ENCODE measurements around the gene USP24. TPM values are rescaled to one million over a fixed set of nuclear protein-coding genes. Genes with fewer than 3 reads are reported as not detected.

USP24 gene
- total RNA-seq, 1 experiment from 2014 or later = 38.5 TPM

DNA sequence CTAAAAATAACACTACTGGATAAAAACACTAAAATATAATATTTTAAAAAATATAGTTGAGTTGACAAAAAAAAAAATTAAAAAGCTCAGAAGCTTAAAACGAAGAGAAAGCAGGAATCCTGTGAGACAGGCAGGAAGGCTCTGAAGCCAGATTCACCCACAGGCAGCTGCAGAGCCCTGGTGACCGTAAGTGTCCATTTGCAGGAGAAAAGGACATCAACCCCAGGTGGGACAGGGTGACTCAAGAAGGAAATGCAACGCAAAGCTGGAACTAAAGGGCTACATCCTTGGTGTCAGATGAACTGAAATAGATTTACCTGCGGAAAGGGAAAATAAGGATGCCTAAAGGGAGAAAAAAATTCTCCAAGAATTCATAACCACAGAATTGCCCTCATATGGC is 46.8 kb downstream of the USP24 start:
- ATAC-seq = no peak
- Histone ChIP-seq H3K27ac (ENCODE audit: low read length) (no peak overlapping the region), H3K4me1 (ENCODE audit: insufficient read depth, low read length) (no peaks in the 10 kb centered on the region), H3K9me2 (replicated peaks; ENCODE audit: low read length) (no peaks in the 10 kb centered on the region), H3K9me3 (ENCODE audit: low read length) (no peaks in the 10 kb centered on the region), H3K4me3 (ENCODE audit: low read length) (no peak overlapping the region), H4K20me1 (ENCODE audit: low read length) (no peaks in the 10 kb centered on the region), H3K79me2 (ENCODE audit: low read length) (no peaks in the 10 kb centered on the region), H2AFZ (ENCODE audit: low read length) (no peak overlapping the region), H3K4me2 (ENCODE audit: low read length) (no peak overlapping the region), H3K9ac (ENCODE audit: low read length) (no peak overlapping the region), H3K36me3 (ENCODE audit: low read depth, low read length) (peaks cover 32% of the 10 kb centered on the region), H3F3A (ENCODE audit: low read length, unreplicated experiment) (no peaks in the 10 kb centered on the region), H3K27me3 (ENCODE audit: low read length) (no peaks in the 10 kb centered on the region)
- no TSS peak for BruUV-seq (replicated peaks)
- intact Hi-C loops (cut with micrococcal nuclease) = no loop called here
- DNase-seq = no peak
- ChIA-PET POLR2A (ENCODE audit: unreplicated experiment) (no interaction called here), CTCF (no interaction called here)
- TF ChIP-seq EZH2phosphoT487 (IDR thresholded peaks at IDR 0.05; ENCODE audit: borderline replicate concordance, low read length) (no peak), CTCF (conservative IDR thresholded peaks at IDR 0.05; ENCODE audit: low read depth, low read length) (no peak), EZH2 (IDR thresholded peaks at IDR 0.05; ENCODE audit: low read length, unreplicated experiment) (no peak)

DNA sequence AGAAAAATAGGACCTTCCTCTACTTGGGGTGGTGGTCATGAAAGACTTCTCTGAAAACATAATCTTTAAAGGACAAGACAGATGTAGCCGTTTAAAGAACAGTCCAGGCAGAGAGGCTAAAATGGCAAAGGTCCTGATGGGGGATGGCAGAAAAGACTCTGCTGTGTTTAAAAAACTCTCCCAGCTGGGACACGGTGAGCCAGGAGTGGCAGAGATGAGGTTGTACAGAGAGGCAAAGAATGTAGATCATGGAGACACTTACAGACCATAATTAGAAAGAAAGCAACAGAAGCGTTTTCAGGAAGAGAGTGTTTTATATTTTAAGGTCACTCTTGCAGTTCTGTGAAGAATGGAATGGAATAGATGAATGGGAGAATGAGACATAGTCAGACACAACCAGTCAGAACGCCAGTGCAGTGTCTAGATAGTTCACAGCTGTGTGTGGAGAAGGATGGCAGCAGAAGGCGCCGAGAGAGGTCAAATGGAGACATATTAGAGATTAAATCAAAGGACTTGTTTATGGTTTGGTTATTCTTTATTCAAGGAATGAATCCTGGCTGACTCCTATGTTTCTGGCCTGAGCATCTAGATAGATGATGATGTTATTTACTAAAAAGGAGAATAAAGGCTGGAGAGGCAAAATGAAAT is 47.8 kb downstream of the USP24 start:
- BruUV-seq (replicated peaks) = no TSS peak
- no peak for DNase-seq
- Histone ChIP-seq H4K20me1 (ENCODE audit: low read length) (no peaks in the 10 kb centered on the region), H3K4me2 (ENCODE audit: low read length) (no peak overlapping the region), H3K9me2 (replicated peaks; ENCODE audit: low read length) (no peaks in the 10 kb centered on the region), H3K9me3 (ENCODE audit: low read length) (no peaks in the 10 kb centered on the region), H3K4me1 (ENCODE audit: insufficient read depth, low read length) (no peaks in the 10 kb centered on the region), H3F3A (ENCODE audit: low read length, unreplicated experiment) (no peaks in the 10 kb centered on the region), H3K79me2 (ENCODE audit: low read length) (no peaks in the 10 kb centered on the region), H3K4me3 (ENCODE audit: low read length) (no peak overlapping the region), H3K27ac (ENCODE audit: low read length) (no peak overlapping the region), H2AFZ (ENCODE audit: low read length) (no peak overlapping the region), H3K9ac (ENCODE audit: low read length) (no peak overlapping the region), H3K27me3 (ENCODE audit: low read length) (no peaks in the 10 kb centered on the region), H3K36me3 (ENCODE audit: low read depth, low read length) (peaks cover 32% of the 10 kb centered on the region)
- ChIA-PET POLR2A (ENCODE audit: unreplicated experiment) (no interaction called here), CTCF (no interaction called here)
- no peak for TF ChIP-seq EZH2 (IDR thresholded peaks at IDR 0.05; ENCODE audit: low read length, unreplicated experiment)
- TF ChIP-seq CTCF (conservative IDR thresholded peaks at IDR 0.05; ENCODE audit: low read depth, low read length) = no peak
- TF ChIP-seq EZH2phosphoT487 (IDR thresholded peaks at IDR 0.05; ENCODE audit: borderline replicate concordance, low read length) = no peak
- no peak for ATAC-seq
- intact Hi-C loops (cut with micrococcal nuclease) = no loop called here

DNA sequence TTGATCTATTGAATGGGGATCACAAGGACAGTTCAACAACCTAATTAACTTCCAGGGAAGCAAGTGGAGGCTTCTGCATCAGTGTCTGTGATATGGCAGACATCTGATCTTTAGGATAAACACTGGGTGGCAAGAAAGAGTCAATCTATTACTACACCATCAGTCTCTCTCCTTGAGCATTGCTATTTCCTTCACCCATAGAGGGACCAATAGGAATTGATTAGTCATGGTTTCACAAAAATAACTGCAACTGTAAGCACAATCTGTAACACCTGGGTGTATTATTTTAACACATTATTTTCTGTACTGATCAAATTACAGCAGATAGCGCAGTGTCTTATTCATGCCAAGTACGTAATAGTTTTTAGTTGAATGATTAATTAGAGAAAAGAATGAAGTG is 50.3 kb downstream of the USP24 start:
- TF ChIP-seq EZH2 (IDR thresholded peaks at IDR 0.05; ENCODE audit: low read length, unreplicated experiment) = no peak
- TF ChIP-seq CTCF (conservative IDR thresholded peaks at IDR 0.05; ENCODE audit: low read depth, low read length) = no peak
- TF ChIP-seq EZH2phosphoT487 (IDR thresholded peaks at IDR 0.05; ENCODE audit: borderline replicate concordance, low read length) = no peak
- intact Hi-C loops (cut with micrococcal nuclease) = no loop called here
- ChIA-PET POLR2A (ENCODE audit: unreplicated experiment) (interaction anchor here (0.6 kb wide), 1 partner anchor 452 kb away, joined by 3 read pairs; no protein-coding TSS in a partner anchor), CTCF (no interaction called here)
- ATAC-seq (no peak), DNase-seq (no peak)
- no peaks in the 10 kb centered on the region for H3F3A ChIP-seq (ENCODE audit: low read length, unreplicated experiment)
- H4K20me1 ChIP-seq (ENCODE audit: low read length) = no peaks in the 10 kb centered on the region
- no peak overlapping the region for H2AFZ ChIP-seq (ENCODE audit: low read length)
- BruUV-seq (replicated peaks) = no TSS peak
- no peaks in the 10 kb centered on the region for H3K27me3 ChIP-seq (ENCODE audit: low read length)
- no peaks in the 10 kb centered on the region for H3K9me2 ChIP-seq (replicated peaks; ENCODE audit: low read length)
- no peaks in the 10 kb centered on the region for H3K4me1 ChIP-seq (ENCODE audit: insufficient read depth, low read length)
- no peak overlapping the region for H3K4me2 ChIP-seq (ENCODE audit: low read length)
- no peak overlapping the region for H3K27ac ChIP-seq (ENCODE audit: low read length)
- H3K79me2 ChIP-seq (ENCODE audit: low read length) = no peaks in the 10 kb centered on the region
- peaks cover 34% of the 10 kb centered on the region for H3K36me3 ChIP-seq (ENCODE audit: low read depth, low read length)
- H3K9me3 ChIP-seq (ENCODE audit: low read length) = no peaks in the 10 kb centered on the region
- no peak overlapping the region for H3K4me3 ChIP-seq (ENCODE audit: low read length)
- no peak overlapping the region for H3K9ac ChIP-seq (ENCODE audit: low read length)

All from PC-3 (cell line).